ENCODE results near the gene GVQW3.

GVQW3 gene

DNA sequence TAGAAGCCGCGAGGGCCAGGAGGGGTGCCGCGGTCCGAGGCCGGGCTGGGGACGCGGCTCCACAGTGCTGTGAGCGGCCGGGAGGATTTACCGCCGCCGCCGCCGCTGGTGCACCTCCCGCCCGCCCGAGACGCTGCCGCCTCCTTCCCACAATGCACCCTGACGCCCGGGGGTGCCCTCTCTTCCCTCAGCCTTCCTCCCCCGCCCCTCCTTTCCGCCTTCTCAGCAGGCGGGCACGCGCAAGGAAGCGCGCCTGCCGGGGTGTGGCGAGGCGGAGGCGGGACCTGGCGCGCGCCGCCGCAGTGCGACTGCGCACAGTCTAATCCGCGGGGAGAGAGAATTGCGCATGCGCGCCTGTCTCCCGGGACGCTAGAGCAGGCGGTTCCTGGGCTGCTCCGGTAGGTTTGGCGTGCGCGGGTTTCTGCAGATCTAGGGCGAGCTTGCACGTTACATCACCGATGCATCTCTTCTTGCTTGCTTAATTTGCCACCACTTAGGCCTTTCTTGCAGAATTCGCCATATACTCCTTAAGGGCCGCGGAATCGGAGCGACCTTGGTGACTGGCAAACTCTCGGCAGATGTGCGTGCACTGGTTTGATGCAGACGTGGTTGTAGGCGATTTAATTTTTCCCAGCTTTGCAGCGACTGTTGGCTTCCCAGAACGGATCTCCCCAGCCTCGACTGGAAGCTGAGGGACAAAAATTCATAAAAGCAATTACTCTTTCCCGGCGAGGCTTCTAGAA lies at the start of gene GVQW3, which contains the start of gene THAP12:
TSS of gene GVQW3 (plus strand) at position 347 of the 743 bp plus-strand sequence. CDS start 506 bp downstream, outside the sequence.
TSS of gene THAP12 (minus strand) at position 156 of the 743 bp plus-strand sequence. CDS start 296 bp downstream, outside the sequence.
- FAIRE-seq (peak; percentile 95), DNase-seq (ENCODE audit: low spot score) (peak; percentile 100)

DNA sequence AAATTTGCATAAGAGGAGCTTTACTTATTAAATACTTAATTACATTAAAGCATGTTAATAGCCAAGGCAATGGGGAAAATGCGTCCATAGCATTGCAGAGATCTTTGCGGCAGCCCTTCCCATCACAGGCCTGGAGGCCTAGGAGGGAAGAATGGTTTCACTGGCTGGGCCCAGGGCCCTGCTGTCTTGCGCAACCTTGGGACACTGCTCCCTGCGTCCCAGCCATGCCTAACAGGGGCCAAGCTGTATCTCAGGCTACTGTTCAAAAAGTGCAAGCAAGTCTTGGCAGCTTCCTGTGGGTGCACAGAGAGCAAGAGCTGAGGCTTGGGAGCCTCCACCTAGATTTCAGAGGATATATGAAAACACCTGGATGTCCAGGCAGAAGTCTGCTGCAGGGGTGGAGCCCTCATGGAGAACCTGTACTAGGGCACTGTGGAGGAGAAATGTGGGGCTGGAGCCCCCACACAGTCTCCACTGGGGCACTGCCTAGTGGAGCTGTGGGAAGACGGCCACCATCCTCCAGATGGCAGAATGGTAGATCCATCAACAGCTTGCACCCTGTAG lies 46.2 kb upstream of the GVQW3 start:
- FAIRE-seq (peak; percentile 37), DNase-seq (ENCODE audit: low spot score) (no peak)

DNA sequence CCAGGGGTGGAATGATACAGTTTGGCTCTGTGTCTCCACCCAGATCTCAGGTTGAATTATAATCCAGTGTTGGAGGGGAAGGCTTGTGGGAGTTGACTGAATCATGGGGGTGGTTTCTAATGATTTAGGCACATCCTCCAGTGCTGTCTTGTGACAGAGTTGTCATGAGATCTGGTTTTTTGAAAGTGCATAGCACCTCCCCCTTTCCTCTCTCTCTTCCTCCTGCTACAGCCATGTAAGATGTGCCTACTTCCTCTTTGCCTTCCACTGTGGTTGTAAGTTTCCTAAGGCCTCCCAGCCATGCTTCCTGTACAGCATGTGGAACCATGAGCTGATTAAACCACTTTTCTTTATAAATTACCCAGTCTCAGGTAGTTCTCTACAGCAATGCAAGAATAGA lies 45.3 kb upstream of the GVQW3 start:
- DNase-seq (ENCODE audit: low spot score) (no peak), FAIRE-seq (no peak)

DNA sequence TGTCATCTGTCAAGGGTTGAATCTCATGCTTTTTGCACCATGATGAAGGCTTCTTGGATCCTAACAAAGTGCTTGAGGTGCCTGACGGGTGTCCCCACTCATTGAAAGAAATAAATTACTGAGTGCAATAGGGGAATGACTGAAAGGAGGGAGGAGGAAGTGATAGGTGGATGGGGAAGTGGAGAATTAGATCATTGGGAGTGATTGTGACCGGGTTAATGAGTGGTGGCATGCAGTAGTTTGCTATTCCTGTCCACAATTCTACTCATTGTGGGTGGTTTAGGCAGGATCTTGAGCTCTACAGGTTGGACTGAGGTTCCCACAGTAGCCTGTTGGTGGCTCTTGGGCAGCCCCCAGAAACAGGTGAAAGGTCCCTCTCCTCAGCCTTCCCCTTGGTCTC lies 44.5 kb upstream of the GVQW3 start:
- FAIRE-seq (peak; percentile 42), DNase-seq (ENCODE audit: low spot score) (no peak)

DNA sequence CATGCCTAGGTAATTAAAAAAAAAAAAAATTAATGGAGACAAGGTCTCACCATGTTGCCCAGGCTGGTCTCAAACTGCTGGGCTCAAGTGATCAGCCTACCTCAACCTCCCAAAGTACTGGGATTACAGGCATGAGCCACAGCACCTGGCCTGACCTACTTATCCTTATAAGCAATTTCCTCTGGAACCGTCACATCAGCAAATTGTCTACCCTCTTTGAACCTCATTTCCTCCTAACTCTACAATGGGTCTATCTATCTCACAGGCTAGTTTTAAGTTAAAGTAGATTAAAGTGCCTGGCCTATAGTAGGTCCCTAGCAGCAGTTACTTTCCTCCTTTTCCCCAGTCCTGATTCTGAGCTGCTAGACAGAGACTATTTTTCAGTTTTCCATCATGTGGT lies 43.7 kb upstream of the GVQW3 start:
- DNase-seq (ENCODE audit: low spot score) (no peak), FAIRE-seq (no peak)

DNA sequence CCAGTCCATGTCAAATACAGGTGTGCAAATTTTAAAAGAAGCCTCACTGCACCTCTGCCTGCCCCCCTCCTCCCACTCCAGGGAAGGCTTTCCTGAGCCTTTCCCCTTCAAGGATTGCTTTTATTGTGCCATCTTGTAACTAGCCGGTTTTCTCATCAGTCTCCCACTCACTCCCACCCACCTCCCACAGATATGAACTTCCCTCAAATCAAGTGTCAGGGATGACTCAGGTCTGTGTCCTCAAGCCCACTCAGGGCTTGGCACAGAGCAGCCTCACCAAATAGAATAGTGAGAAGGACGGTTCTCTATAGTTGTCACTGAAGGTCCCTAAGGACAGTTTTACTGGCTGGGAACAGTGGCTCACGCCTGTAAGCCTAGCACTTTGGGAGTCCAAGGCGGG lies 43.2 kb upstream of the GVQW3 start:
- no peak for DNase-seq (ENCODE audit: low spot score)
- FAIRE-seq, result no peak

DNA sequence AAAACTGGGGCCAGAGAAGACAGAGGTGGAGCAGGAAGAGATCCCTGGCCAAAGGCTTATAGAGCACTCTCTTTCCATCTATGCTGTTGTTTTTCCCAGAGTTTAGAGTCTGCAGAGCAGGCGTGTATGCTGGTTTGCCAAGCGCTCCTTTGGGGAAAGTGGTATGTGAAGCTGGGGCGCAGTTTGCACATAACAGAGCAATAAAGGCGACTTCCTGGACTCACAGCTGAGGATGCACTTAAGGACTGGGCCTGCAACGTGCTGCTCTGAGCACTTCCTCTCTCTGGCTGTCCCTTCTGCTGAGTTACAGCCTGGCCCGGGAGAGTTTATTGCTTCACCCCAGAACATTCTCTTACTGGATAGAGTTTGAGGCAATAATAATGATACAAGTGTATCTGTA lies 41.9 kb upstream of the GVQW3 start:
- no peak for DNase-seq (ENCODE audit: low spot score)
- peak; percentile 20 for FAIRE-seq

DNA sequence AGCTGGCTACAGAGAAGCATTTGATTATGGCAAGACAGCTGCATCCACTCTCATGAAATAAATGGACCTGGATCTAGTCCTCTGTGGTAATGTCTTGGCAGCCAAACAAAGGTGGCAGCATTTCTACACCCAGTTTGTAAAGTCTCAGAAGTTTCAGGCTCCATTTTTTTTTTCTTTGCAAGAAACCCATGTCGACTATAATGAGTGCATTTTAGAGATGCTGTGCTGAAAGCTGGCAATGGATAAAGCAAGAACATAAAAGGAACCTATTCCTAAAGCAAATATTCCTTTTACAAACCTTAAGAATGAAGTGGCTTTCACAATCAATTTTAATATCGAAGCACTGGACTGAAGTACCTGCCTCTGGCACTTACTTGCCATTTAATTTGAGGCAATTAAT lies 33.7 kb upstream of the GVQW3 start:
- no peak for FAIRE-seq

DNA sequence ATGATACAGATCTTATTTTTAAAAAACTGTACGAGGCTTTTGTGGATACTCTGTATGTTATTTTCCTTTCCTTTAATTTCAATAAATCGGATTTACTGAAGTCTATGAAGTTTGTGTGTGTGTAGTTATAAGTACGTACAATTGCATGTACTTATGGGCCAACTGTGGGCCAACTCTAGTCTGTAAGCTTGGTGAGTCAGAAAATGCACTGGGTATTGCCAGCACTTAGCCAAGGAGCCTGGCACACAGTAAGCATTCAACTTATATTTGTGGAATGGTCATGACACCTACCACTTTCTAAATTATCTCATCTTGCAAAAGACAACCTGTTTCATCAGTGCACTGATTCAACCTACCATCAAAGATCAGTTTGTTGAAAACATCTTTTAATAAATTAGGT lies 32.8 kb upstream of the GVQW3 start:
- DNase-seq (ENCODE audit: low spot score) (no peak), FAIRE-seq (no peak)

More for the DNA sequence above, 33.7 kb upstream of the GVQW3 start:
- DNase-seq (ENCODE audit: low spot score), result no peak

DNA sequence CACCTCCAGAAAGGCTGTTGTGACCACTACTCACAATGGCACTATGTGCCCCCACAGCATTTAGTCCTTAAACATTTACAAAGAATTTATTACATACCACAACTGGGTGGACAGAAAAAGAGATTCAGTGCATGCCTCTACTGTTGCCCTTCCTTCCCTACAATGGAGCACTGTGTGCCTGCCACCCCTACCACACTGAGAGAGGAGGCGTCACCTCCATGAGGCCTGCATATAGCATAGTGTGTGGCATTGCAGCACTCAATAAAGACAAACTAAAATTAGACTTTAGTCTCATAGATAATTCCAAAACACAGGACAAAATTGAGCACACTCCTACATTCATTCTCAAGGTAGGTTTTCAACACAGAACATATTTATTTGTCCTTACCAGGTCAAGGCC lies 26.0 kb upstream of the GVQW3 start:
- FAIRE-seq (no peak), DNase-seq (ENCODE audit: low spot score) (no peak)

DNA sequence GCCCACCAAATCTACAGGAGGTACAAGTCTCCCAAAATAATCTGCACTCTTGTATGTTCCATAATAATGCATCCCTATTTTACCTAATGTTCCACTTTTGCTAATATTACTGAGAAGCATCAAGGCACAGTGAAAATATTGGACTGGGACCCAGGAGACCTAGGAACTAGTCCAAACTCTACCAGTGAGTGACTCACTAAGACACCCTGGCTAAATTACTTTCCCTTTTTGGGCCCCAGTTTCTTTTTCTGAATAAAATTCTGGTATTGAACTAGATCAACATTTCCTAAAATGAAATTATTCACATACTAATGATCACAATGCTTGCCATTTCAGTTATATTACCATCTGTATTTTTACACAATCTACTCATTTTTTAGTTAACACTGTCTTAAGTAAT lies 19.7 kb upstream of the GVQW3 start:
- FAIRE-seq, result no peak
- no peak for DNase-seq (ENCODE audit: low spot score)

DNA sequence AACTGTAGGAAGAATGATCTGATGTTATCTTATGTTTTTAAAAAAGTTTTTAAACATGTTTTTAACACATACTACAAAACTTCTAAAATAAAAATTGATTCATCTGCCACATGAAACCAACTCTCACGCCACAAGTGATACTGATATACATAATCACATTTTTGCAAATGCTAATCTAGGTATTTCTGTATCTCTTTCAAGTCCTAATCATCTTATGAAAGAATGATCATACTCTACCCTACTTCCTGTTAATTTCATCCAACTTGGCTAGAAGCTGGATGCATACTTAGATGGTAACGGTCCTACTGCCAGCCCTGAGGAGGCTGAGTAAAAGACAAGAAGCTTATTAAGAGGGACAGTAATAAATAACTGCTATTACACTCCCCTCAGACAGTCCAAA lies 19.3 kb upstream of the GVQW3 start:
- FAIRE-seq (no peak), DNase-seq (ENCODE audit: low spot score) (no peak)

DNA sequence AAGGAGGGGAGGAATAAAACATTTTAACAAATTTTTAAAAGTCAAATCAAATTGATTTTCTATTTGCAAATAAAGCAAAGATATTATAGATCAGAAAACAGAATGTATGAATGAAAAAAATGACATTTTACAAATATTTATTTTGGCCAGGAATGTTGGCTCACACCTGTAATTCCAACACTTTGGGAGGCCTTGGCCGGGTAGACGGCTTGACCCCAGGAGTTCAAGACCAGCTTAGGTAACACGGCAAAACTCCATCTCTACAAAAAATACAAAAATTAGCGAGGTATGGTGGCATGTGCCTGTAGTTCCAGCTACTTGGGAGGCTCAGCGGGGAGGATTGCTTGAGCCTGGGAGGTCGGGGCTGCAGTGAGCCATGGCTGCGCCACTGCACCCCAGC lies 18.4 kb upstream of the GVQW3 start:
- FAIRE-seq (no peak), DNase-seq (ENCODE audit: low spot score) (no peak)

DNA sequence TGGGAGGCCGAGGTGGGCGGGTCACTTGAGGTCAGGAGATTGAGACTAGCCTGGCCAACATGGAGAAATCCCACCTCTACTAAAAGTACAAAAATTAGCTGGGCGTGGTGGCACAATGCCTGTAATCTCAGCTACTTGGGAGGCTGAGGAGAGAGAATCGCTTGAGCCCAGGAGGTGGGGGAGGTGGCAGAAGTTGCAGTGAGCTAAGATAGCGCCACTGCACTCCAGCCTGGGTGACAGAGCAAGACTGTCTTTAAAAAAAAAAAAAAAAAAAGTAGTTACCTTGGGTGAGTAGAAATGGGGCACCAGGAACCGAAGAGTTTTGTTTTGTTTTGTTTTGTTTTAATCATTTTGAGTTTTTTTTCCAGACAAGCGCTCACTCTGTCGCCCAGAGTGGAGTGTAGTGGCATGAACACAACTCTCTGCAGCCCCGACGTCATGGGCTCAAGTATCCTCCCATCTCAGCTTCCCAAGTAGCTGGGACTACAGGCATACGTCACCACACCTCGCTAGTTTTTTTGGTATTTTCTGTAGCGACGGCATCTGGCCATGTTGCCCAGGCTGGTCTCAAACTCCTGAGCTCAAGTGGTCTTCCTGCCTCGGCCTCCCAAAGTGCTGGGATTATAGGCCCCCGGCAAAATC lies 16.0 kb upstream of the GVQW3 start:
- FAIRE-seq (no peak), DNase-seq (ENCODE audit: low spot score) (no peak)

DNA sequence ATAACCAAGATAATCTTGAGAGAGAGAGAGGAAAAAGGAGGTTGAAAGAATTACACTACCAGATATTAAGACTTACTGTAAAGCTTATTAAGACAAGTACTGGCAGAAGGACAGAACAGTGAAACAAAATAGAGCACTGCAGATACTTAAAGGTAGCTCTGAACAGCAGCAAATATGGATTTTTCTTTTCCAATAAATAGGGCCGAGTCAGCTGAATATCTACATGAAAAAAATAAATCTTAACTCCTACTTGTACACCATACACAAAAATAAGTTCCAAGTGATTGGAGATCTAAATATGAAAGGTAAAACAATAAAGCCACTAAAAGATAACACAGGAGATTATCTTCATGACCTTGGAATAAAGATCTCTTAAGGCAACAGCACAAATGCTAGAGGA lies 12.6 kb upstream of the GVQW3 start:
- no peak for FAIRE-seq
- DNase-seq (ENCODE audit: low spot score), result no peak

DNA sequence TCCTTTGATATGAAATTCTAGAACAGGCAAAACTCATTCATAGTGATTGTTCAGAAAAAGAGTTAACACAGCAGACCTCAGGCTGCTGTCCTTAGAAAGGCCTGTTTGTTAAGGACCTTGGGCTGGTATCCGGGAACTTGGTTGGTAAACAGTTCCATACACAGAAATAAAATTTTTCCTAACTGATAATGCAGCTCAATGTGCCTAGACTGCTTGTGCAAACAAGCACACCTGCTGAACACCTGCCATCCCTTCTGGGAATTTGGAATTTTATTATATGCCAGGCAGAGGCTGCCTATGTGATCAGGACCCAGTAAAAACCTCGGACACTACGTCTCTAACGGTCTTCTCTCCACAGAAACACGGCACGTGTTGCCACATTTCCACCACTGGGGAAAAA lies 11.7 kb upstream of the GVQW3 start:
- DNase-seq (ENCODE audit: low spot score), result no peak
- FAIRE-seq, result no peak

DNA sequence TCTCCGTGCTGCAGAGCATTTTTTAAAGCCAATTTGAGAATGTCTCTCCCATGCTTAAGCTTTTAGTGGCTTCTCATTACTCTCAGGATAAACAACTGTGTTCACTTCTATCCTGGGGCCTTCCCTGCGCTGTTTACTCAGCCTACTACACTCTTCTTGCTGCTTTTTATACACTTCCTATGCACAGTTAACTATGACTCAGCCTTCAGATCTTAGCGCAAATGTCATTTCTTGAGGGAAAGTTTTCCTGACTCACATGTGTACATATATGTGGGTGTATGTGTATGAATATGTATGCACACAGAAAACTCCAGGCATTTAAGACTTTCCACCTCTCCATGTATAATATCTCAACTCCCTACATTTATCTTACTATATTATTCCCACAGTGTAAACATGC lies 10.0 kb upstream of the GVQW3 start:
- FAIRE-seq (no peak), DNase-seq (ENCODE audit: low spot score) (peak; percentile 16)

DNA sequence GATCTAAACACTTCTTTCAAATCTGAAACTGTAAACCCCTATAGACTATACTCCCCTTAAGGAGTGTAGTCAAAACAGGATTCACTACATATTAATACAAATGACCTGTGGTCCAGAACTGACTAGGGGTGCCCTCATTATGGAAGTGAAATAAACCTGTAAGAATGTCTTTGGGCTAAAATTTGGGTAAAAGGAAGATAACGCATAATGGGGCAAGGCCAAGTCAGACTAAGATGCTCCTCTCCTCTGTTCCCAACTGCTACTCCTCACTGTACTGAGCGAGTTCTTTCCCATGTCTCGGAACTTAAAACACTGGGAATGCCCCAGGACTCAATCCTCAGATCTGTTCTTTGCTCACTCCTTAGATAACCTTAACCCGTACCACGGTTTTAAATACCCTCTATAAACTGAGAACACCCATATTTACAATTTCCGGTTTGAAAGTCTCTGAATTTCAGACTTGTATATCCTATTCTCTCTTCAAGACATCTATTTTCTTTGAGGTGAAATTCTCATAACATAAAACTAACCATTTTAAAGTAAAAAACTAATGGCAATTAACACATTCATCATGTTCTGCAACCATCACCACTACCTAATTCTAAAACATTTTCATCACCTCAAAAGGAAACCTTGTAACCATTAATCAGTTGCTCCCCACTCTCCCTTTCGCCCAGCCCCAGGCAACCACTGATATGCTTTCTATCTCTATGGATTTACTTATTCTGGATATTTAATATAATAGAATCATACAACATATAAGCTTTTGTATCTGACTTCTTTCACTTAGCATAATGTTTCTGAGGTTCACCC lies 4.2 kb upstream of the GVQW3 start:
- no peak for FAIRE-seq

DNA sequence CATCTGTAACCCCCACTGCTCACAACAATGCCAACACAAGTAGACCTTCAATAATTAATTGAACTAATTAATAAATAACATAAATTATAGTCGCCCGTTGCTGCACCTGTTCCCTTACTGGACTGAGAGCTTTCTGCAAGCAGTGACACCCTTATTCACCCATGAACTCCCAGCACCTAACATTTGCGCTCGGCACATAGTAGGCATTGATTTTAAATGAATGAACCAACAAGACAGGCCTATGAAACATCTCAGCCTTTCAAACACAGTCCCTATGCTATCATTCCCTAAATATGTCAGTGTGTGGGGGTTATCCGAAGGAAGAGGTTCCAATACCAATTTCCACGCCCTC lies 1.3 kb upstream of the GVQW3 start:
- FAIRE-seq (no peak), DNase-seq (ENCODE audit: low spot score) (no peak)

More for the DNA sequence above, 4.2 kb upstream of the GVQW3 start:
- no peak for DNase-seq (ENCODE audit: low spot score)

DNA sequence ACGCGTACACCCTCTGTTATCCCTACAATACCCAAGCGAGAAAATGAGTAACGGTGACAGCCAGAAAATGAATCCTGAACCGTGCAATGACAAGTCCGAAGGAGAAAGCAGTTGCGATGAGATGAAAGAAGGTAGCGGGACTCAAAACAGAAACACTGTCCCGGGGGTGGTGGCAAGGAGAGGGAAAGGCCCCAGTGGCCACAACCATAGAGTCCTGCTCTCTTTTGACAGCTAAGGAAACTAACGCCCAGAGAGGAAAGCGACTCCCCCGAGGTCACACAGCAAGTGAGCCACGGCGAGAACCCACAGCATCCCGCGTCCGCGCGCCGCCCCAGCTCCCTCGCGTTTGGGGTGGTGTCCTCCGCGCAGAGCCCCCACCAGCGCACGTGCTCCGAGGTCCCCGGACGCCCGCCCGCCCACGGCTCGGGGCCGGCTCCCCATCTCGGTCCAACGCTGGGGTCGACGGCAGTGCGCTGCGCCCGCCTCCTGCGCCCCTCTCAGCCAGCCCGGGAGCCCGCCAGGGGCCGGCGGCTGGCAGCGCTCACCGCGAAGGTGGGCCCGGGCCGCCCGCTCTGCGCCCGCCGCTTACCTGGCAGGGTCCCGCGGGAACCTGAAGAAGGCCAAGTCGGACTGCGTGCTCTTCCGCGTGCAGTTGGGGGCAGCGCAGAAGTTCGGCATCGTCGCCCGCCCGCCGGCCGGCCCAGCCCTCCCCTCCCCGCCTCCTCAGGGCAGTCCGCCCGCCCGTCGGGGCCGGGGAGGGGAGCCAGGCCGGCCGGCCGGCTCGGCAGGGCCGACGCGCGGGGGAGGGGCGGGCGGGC lies 755 bp upstream of the GVQW3 start:
- DNase-seq (ENCODE audit: low spot score) (peak; percentile 37), FAIRE-seq (peak; percentile 9)

DNA sequence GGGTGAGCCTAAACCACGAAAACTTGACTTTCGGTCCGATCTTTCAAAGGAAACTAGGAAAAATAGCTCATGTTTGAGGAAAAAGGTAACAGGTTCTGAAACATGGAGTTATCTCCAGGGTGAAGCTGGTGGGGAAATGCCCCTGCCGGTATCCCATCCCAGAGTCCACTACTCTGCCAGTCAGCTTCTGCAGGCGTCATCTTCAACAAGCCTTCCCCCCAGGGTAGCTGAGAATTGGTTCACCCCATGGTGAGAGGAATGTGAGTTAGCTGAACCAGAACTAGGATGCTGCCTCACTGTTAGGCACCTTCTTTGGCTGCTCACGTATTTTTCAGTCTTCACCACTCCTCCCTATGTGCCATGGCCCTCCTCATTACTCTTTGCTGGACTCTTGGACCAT lies 1.1 kb downstream of the GVQW3 start:
- no peak for FAIRE-seq
- DNase-seq (ENCODE audit: low spot score), result peak; percentile 30

All from urothelium cell line (cell line).